NT2/D1 (cell line): Measurements from ENCODE around the gene NCDN.

Experiments used
- SUZ12 ChIP-seq: IDR thresholded peaks from 2 replicates; pipeline ENCODE4 v1.6.1; 2011; ENCODE audit not compliant: insufficient read length, insufficient read depth; ENCODE audit errors: extremely low read depth
- YY1 ChIP-seq: IDR thresholded peaks from 2 replicates; pipeline ENCODE4 v1.6.1; 2011; ENCODE audit not compliant: insufficient read length, insufficient read depth
- ZNF274 ChIP-seq: IDR thresholded peaks from 2 replicates; pipeline ENCODE4 v1.6.1; 2011; ENCODE audit warnings: mild to moderate bottlenecking, low read depth, low read length

- TF ChIP-seq ZNF274, result no peak
- no peak for TF ChIP-seq YY1
- TF ChIP-seq SUZ12, result no peak
Measured at GRCh38 chr1:35531368-35531767, 26.2 kb upstream of the NCDN start.
